T-helper 1 cell treated with Interleukin-12 subunit alpha and Interleukin-12 subunit beta and Interleukin-4 antibody, amounts not matched to agents 30 μg/mL and 1 μg/mL, for 36 hours (primary cell): Measurements from ENCODE around the gene PSMG4.

Experiments used
- H3K27ac Mint-ChIP-seq: one replicate; pipeline ENCODE4 v1.8.0; 2021; ENCODE audit warnings: mild to moderate bottlenecking, mixed read lengths
- H3K27me3 Mint-ChIP-seq: one replicate; pipeline ENCODE4 v1.8.0; 2021; ENCODE audit warnings: low read depth, mixed read lengths
- H3K36me3 Mint-ChIP-seq: one replicate; pipeline ENCODE4 v1.8.0; 2021; ENCODE audit warnings: low read depth, mixed read lengths
- H3K4me1 Mint-ChIP-seq: one replicate; pipeline ENCODE4 v1.8.0; 2021; ENCODE audit warnings: low read depth, mixed read lengths
- H3K4me3 Mint-ChIP-seq: one replicate; pipeline ENCODE4 v1.8.0; 2021; ENCODE audit warnings: mild to moderate bottlenecking, moderate library complexity, mixed read lengths
- H3K9me3 Mint-ChIP-seq: one replicate; pipeline ENCODE4 v1.8.0; 2021; ENCODE audit warnings: mixed read lengths

Gene PSMG4

GRCh38 chr6:3304500-3305215 is 45.9 kb downstream of the PSMG4 start:
- Mint-ChIP-seq H3K4me1 (no peaks in the 10 kb centered on the region), H3K27me3 (peaks cover 22% of the 10 kb centered on the region), H3K36me3 (no peaks in the 10 kb centered on the region), H3K9me3 (peaks cover 3% of the 10 kb centered on the region), H3K27ac (no peak overlapping the region), H3K4me3 (no peak overlapping the region)

DNA sequence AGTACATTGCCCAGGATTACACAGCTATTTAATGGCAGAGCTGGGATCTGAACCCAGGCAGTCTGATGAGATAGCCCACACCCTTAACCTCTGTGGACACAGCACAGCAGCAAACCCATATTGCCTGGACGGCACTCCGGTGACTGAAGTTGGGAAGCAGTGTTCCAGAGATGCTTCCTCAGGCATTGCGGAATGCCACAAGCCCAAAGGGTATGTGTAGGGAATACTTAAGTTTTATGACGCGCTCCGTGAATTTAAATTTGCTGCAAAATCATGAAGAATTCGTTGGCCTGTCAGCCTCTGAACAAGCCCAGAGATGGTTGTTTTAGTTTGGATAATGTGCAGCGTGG is 46.4 kb downstream of the PSMG4 start:
- no peak overlapping the region for H3K27ac Mint-ChIP-seq
- H3K36me3 Mint-ChIP-seq, result no peaks in the 10 kb centered on the region
- peaks cover 3% of the 10 kb centered on the region for H3K9me3 Mint-ChIP-seq
- H3K4me1 Mint-ChIP-seq, result no peaks in the 10 kb centered on the region
- H3K4me3 Mint-ChIP-seq, result no peak overlapping the region
- H3K27me3 Mint-ChIP-seq, result peaks cover 20% of the 10 kb centered on the region

DNA sequence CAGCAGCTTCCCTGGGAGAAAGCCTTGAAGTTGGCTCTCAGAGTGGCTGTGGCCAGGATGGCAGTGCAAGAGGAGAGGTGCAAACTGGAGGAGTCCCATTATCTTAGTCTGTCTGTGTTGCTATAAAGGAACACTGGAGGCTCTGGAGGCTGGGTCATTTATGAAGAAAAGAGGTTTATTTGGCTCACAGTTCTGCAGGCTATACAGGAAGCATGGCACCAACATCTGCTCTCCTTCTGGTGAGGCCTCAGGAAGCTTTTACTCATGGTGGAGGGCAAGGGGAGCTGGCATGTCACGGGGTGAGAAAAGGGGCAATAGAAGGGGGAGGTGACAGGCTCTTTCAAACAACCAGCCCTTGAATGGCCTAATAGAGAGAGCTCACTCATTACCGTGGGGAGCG is 47.1 kb downstream of the PSMG4 start:
- H3K4me3 Mint-ChIP-seq, result no peak overlapping the region
- H3K27ac Mint-ChIP-seq, result no peak overlapping the region
- no peaks in the 10 kb centered on the region for H3K4me1 Mint-ChIP-seq
- H3K36me3 Mint-ChIP-seq, result no peaks in the 10 kb centered on the region
- H3K9me3 Mint-ChIP-seq, result peaks cover 3% of the 10 kb centered on the region
- H3K27me3 Mint-ChIP-seq, result peaks cover 15% of the 10 kb centered on the region

DNA sequence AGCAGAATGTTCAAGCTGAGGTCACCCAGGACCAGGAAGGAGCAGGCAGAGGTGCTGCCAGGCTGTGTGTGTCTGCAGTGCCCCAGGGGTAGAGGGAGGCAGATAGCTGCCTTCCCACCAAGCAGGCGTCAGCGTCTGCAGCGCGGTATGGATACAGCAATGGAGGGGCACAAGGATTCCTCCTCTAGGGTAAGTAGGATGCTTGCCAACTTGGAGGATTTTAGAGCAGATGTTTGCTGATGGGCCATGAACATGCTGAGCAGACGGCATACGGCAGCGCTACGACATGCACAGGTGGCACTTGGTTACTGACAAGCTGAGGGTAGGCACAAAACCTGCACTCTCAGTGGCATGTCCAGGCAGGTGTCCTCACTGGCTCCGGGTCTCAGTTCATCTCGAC is 48.1 kb downstream of the PSMG4 start:
- Mint-ChIP-seq H3K36me3 (no peaks in the 10 kb centered on the region), H3K4me1 (no peaks in the 10 kb centered on the region), H3K27ac (no peak overlapping the region), H3K4me3 (no peak overlapping the region), H3K9me3 (peaks cover 3% of the 10 kb centered on the region), H3K27me3 (peaks cover 15% of the 10 kb centered on the region)

GRCh38 chr6:3307436-3307835 is 48.7 kb downstream of the PSMG4 start:
- Mint-ChIP-seq H3K4me1 (no peaks in the 10 kb centered on the region), H3K9me3 (peaks cover 3% of the 10 kb centered on the region), H3K27me3 (peaks cover 10% of the 10 kb centered on the region), H3K27ac (no peak overlapping the region), H3K4me3 (no peak overlapping the region), H3K36me3 (no peaks in the 10 kb centered on the region)

- no peaks in the 10 kb centered on the region for H3K36me3 Mint-ChIP-seq
- no peak overlapping the region for H3K4me3 Mint-ChIP-seq
- peaks cover 3% of the 10 kb centered on the region for H3K9me3 Mint-ChIP-seq
- no peak overlapping the region for H3K27ac Mint-ChIP-seq
- no peaks in the 10 kb centered on the region for H3K4me1 Mint-ChIP-seq
- H3K27me3 Mint-ChIP-seq, result peaks cover 3% of the 10 kb centered on the region
These were observed 49.4 kb downstream of the PSMG4 start for GRCh38 chr6:3308106-3308505.

GRCh38 chr6:3309391-3310050 is 50.8 kb downstream of the PSMG4 start:
- Mint-ChIP-seq H3K4me1 (no peaks in the 10 kb centered on the region), H3K4me3 (no peak overlapping the region), H3K27ac (no peak overlapping the region), H3K27me3 (no peaks in the 10 kb centered on the region), H3K9me3 (peaks cover 3% of the 10 kb centered on the region), H3K36me3 (no peaks in the 10 kb centered on the region)

DNA sequence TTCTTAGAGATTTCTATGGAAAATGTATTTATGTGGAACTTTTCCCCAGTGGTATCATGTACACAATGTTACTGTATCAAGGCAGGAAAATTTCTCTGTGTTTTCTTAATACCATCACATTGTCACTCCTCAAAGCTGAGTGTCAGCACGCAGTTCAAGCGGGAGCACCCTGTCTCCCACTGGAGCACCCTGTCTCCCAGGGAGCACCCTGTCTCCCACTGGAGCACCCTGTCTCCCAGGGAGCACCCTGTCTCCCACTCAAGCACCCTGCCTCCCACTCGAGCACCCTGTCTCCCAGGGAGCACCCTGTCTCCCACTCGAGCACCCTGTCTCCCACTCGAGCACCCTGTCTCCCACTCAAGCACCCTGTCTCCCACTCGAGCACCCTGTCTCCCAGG is 51.3 kb downstream of the PSMG4 start:
- Mint-ChIP-seq H3K4me1 (no peaks in the 10 kb centered on the region), H3K27ac (no peak overlapping the region), H3K36me3 (no peaks in the 10 kb centered on the region), H3K9me3 (peaks cover 3% of the 10 kb centered on the region), H3K27me3 (no peaks in the 10 kb centered on the region), H3K4me3 (no peak overlapping the region)

DNA sequence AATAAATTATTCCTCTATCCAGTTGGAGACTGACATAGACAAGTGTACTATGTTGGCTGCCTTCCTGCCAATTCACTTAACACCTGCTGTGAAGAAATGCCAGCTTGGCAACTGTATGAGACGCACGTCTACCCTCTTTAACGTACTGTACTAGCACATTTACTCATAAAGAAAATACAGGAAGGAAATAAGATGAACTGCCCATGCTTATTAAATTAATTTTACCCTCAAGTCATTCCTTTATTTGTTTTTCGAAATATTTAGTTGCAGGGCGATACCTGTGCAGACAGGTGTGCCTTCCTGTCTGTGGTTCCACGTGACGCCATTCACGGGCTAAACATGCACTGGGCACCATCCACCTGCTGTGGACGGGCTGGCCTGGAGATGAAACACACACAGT is 52.0 kb downstream of the PSMG4 start:
- H3K27me3 Mint-ChIP-seq, result no peaks in the 10 kb centered on the region
- no peaks in the 10 kb centered on the region for H3K36me3 Mint-ChIP-seq
- no peaks in the 10 kb centered on the region for H3K4me1 Mint-ChIP-seq
- H3K9me3 Mint-ChIP-seq, result no peaks in the 10 kb centered on the region
- H3K4me3 Mint-ChIP-seq, result no peak overlapping the region
- no peak overlapping the region for H3K27ac Mint-ChIP-seq

DNA sequence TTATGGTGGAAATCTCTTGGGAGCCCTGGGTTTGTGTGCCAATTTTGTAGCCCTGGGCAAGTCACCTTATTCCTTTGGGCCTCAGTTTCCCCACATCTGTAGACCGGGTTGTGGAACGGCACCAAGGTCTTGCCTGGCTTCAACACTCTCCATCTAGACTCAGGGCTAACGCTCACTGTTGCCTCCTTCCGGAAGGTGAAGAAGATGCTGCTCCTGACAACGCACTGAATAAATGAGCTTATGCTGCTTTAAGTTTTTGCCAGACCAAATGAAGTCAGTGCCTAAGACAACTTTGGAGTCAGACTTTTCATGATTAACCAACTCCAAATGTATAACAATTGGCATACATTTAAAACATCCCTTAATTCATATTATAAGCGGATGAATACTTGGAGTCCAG is 53.1 kb downstream of the PSMG4 start:
- Mint-ChIP-seq H3K36me3 (no peaks in the 10 kb centered on the region), H3K9me3 (no peaks in the 10 kb centered on the region), H3K27ac (no peak overlapping the region), H3K27me3 (no peaks in the 10 kb centered on the region), H3K4me3 (no peak overlapping the region), H3K4me1 (no peaks in the 10 kb centered on the region)

- H3K27me3 Mint-ChIP-seq, result peaks cover 7% of the 10 kb centered on the region
- H3K27ac Mint-ChIP-seq, result no peak overlapping the region
- H3K4me1 Mint-ChIP-seq, result peaks cover 1% of the 10 kb centered on the region
- no peaks in the 10 kb centered on the region for H3K9me3 Mint-ChIP-seq
- H3K36me3 Mint-ChIP-seq, result no peaks in the 10 kb centered on the region
- no peak overlapping the region for H3K4me3 Mint-ChIP-seq
These were observed 54.0 kb downstream of the PSMG4 start for GRCh38 chr6:3312604-3313231.

DNA sequence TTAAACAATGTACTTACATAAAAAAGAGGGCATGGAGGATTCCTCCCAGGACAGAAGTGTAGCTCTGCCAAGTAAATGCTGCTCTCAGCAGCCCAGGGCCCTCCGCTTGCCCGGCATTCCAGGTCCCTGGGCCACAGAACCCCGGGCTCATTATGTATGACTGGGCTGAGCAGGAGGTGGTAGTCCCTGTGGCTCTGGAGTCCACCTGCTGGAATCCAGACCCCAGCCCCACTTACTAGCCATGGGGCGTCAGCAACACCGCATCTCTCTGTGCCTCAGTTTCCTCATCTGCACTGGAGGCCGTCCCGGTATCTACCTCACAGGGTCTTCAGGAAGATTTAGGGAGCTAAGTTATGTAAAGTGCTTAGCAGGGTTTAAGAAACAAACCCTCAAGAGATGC is 55.4 kb downstream of the PSMG4 start:
- Mint-ChIP-seq H3K9me3 (no peaks in the 10 kb centered on the region), H3K27ac (no peak overlapping the region), H3K4me3 (no peak overlapping the region), H3K27me3 (peaks cover 21% of the 10 kb centered on the region), H3K4me1 (peaks cover 13% of the 10 kb centered on the region), H3K36me3 (no peaks in the 10 kb centered on the region)

GRCh38 chr6:3314621-3315467 is 56.1 kb downstream of the PSMG4 start:
- no peak overlapping the region for H3K27ac Mint-ChIP-seq

DNA sequence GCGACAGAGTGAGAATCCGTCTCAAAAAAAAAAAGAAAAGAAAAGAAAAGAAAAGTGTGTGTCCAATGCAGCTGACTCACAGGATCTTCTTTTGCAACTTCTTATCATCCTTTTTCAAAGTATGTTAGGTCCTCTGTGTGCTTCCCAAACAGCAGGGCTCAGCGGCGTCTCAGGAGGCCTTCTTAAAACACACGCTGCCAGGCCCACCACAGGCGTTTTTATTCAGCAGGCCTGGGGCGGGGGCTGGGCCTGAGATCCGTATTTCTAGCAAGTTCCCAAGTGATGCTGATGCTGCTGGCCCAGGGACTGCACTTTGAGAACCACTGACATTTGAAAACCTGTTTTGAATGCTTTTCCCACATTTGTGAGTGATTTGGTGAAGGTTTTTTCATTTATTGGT is 57.1 kb downstream of the PSMG4 start:
- no peaks in the 10 kb centered on the region for H3K9me3 Mint-ChIP-seq
- H3K27me3 Mint-ChIP-seq, result peaks cover 28% of the 10 kb centered on the region
- peaks cover 13% of the 10 kb centered on the region for H3K4me1 Mint-ChIP-seq
- H3K27ac Mint-ChIP-seq, result no peak overlapping the region
- no peak overlapping the region for H3K4me3 Mint-ChIP-seq
- no peaks in the 10 kb centered on the region for H3K36me3 Mint-ChIP-seq

More at GRCh38 chr6:3314621-3315467, 56.1 kb downstream of the PSMG4 start:
- H3K27me3 Mint-ChIP-seq, result peaks cover 27% of the 10 kb centered on the region
- no peaks in the 10 kb centered on the region for H3K9me3 Mint-ChIP-seq
- peaks cover 13% of the 10 kb centered on the region for H3K4me1 Mint-ChIP-seq
- no peaks in the 10 kb centered on the region for H3K36me3 Mint-ChIP-seq
- no peak overlapping the region for H3K4me3 Mint-ChIP-seq
